ENCODE measurements around the gene AQP1.

AQP1 gene

DNA sequence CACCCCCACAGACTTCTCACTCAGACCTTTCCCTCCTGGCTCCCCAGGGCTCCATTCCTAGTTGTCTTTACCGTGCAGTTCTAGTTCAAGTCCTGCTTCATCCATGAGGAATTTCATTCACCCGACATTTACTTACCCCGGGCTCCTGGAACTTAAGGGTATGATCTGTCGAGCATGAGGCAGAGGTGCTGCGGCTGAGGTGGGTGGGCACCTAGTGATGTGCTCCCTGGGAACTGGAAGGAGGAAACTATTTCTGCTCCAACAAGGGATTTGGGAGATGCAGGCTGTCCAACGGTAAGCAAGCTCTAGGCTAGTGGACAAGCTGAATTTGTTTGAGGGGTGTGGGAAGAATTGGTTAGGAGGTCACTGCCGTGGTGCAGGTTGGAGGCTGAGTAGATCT is 30.2 kb upstream of the AQP1 start:
- TF ChIP-seq, protein P1, sequence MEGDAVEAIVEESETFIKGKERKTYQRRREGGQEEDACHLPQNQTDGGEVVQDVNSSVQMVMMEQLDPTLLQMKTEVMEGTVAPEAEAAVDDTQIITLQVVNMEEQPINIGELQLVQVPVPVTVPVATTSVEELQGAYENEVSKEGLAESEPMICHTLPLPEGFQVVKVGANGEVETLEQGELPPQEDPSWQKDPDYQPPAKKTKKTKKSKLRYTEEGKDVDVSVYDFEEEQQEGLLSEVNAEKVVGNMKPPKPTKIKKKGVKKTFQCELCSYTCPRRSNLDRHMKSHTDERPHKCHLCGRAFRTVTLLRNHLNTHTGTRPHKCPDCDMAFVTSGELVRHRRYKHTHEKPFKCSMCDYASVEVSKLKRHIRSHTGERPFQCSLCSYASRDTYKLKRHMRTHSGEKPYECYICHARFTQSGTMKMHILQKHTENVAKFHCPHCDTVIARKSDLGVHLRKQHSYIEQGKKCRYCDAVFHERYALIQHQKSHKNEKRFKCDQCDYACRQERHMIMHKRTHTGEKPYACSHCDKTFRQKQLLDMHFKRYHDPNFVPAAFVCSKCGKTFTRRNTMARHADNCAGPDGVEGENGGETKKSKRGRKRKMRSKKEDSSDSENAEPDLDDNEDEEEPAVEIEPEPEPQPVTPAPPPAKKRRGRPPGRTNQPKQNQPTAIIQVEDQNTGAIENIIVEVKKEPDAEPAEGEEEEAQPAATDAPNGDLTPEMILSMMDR (IDR thresholded peaks at IDR 0.05; ENCODE audit: borderline replicate concordance, insufficient read depth, low read depth, low read length), result no peak
- H3K4me3 ChIP-seq (ENCODE audit: low read depth, low read length), result no peak overlapping the region

DNA sequence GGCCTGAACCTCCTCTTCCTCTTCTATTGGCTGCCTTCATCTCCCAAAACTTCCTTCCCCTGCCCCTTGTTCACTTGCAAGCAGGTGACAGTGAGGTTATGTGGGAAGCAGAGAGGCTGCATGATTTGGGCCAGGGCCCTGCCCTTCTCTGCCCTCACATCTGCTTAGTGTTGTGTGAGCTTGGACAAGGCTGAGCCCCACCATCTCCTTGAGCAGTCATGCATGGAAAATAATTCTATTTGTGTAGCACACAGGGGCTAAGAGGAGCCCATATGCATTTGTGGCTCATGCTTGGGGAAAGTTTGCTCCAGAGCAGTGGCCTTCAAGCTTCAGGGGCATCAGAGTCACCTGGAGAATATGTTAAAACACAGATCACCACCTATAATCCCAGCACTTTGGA is 26.8 kb upstream of the AQP1 start:
- TF ChIP-seq, protein P1 (IDR thresholded peaks at IDR 0.05; ENCODE audit: borderline replicate concordance, insufficient read depth, low read depth, low read length), result no peak
- no peak overlapping the region for H3K4me3 ChIP-seq (ENCODE audit: low read depth, low read length)

DNA sequence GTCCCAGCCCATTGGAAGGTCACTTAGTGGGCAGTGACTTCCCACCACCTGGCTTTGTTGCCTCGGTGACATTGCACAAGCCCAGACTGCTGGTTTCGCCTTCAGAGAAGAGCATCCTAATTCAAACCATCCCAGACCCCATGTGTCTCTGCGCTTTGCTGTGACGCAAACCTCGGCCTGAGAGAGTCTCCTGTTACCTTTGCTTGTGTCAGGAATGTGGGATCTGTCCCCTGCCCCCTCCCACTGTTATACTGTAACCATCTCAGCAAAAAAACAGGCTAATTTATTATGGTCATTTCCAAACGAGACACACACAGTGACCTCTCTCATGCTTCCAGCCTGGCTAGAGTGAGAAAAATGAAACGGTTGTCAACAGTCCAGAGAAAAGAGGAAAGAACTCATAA is 25.0 kb upstream of the AQP1 start:
- H3K4me3 ChIP-seq (ENCODE audit: low read depth, low read length), result no peak overlapping the region
- TF ChIP-seq, protein P1 (IDR thresholded peaks at IDR 0.05; ENCODE audit: borderline replicate concordance, insufficient read depth, low read depth, low read length), result no peak

DNA sequence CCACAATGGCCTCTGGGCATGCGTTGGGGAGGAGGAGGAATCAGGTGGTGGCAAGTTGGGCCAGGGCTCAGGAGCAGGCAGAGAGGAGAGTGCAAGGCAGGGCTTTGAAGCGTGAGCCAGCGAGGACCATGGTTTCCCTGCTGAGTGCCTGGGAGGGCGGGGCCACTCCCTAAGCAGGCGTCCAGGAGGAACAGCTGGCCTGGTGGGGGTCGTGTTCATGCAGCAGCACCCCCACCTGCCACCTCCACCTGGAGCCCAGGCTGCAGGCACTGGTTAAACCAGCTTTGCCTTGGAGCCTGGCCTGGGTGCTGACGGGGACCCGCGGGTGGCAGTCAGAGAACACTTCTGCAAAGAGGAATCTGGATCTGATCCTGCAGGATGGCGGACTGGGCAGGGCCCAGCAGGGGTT is 24.2 kb upstream of the AQP1 start:
- no peak overlapping the region for H3K4me3 ChIP-seq (ENCODE audit: low read depth, low read length)
- TF ChIP-seq, protein P1 (IDR thresholded peaks at IDR 0.05; ENCODE audit: borderline replicate concordance, insufficient read depth, low read depth, low read length), result no peak

DNA sequence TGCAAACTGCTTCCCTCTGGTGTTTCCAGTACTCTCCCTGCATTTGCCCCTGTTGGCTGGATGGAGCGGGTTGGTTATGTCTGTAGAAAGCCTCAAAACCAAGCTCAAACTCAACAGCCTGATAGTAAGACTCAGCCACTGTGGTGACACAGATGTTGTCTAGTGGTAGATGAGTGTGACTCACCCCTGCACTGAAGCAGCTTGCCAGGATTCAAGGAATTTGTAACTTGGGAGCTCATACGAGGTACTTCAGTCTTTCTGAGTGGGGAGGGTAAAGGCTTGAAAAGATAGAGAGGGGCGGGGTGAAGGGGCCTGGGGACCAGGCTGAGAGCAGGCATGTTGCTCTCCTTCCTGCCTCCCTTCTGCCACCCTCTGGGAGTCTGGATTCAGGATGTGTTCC is 22.9 kb upstream of the AQP1 start:
- TF ChIP-seq, protein P1 (IDR thresholded peaks at IDR 0.05; ENCODE audit: borderline replicate concordance, insufficient read depth, low read depth, low read length), result no peak
- H3K4me3 ChIP-seq (ENCODE audit: low read depth, low read length), result no peak overlapping the region

DNA sequence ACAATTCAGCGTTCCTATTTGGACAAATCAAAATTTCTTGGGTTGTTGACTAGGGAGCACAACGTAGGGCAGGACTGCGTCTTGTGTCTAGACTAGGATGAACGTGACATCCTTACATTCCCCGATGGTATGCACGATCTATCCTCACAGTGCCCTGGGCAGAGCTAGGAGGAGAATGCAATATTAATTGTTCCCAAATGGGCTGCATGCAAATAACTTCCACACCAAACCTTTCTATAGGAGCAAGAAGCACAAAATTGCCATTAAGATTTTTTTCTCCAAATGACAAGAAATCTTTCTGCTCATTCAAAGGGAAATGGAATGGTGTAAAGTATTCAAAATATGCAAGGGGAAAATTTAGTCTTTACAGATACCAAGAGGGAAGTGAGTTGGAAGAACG is 21.4 kb upstream of the AQP1 start:
- no peak overlapping the region for H3K4me3 ChIP-seq (ENCODE audit: low read depth, low read length)
- TF ChIP-seq, protein P1 (IDR thresholded peaks at IDR 0.05; ENCODE audit: borderline replicate concordance, insufficient read depth, low read depth, low read length), result no peak

DNA sequence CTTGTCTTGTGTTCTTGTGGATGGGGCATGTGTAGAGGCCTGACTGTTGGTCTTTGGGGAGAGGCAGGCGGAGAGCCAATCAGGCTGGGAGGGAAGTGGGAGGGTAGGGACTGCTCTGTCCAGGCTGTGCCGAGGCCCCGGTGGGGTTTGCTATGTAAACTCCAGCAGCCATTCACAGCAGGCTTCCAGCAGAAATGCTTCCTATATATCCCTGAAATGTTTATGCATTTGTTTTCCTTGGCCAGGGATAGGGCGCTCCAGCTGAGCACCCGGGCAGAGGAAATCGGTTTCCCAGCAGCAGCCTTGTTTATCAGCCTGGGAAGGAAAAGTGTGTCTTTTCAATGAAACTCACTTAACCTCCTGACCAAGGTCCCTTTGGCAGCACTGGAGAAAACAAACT is 18.3 kb upstream of the AQP1 start:
- TF ChIP-seq, protein P1 (IDR thresholded peaks at IDR 0.05; ENCODE audit: borderline replicate concordance, insufficient read depth, low read depth, low read length), result no peak
- no peak overlapping the region for H3K4me3 ChIP-seq (ENCODE audit: low read depth, low read length)

Data from GM12875 (cell line).